HG02943 (cell line): ENCODE measurements around the gene FHIT.

ENCODE experiments used
- ATAC-seq: cut with Tn5 transposase; IDR thresholded peaks from one replicate; pipeline ENCODE4 v1.9.1; 2021; ENCODE audit warnings: mild to moderate bottlenecking, low read depth, moderate library complexity; ENCODE audit not compliant: unreplicated experiment

The FHIT gene

DNA sequence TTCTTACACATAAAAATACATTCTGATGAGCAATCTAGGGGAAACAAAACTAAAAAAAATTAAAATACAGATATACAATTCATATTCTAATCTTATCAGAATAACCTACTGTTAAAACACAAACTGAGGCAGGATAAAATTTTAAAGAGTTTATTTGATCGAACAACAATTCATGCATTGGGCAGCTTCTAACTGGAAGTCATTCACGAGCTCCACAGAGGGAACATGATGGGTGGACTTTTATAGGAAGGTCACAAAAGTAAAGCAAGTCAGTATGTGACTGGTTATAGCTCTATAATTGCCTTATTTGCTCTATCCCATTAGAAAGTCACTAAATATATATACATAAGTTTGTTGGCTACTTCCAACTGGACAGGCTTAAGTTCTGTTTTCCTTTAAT, 1144.0 kb downstream of the FHIT start:
- no peak for ATAC-seq

DNA sequence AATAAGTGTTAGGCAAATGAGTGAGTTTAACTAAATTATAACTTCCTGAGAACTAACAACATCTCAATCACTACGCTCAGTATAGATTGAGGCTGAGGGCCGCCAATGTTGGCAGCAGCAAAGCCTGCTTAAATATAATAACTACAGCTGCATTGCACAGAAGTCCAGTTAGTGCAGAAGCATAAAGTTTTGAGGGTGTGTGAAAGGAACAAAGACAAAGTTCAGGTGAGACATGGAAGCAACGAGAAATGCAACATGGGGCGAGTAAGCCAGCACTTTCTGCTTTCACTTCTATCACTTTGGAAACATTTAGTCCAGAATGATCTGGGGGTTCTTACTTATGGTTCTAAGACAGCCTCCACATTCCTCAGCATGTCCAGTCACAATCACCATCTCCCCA, 1149.1 kb downstream of the FHIT start:
- ATAC-seq, result no peak

DNA sequence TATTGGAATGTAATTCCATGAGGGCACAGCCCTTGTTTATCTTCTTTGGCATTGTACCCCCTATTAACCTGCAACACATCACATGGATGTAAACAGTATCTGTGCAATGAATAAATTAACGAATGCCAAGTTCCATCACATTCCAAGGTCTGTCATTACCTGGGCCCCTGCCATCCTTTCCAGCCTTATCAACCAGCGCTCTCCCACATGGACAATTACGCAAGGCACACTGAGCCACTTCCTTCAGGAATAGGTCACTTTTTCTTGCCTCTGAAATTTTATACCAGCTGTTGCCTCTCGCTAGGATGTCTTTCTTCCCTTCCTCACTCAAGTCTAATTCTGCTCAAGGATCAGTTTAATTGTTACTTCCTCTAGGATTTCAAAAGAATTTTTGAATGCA, 1149.6 kb downstream of the FHIT start:
- ATAC-seq, result no peak

DNA sequence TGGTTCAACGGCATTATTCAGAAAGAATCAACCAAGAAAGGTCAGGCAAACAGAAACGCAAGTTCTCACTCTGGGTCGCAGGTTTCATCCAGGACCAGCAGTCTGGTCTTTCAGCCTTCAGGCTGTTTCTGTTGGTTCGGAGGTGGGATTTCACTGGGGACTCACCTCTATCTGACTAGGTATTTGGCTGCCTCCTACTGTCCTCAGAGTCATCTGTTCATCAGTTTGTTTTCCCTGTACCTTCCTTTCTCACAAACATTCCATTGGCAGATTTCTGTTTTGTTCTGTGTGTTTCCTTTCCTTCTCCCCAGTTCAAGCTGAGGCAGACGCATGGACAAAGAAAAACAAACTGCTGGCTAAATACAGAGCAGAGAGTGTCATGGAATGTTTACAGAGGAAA, 1154.8 kb downstream of the FHIT start:
- no peak for ATAC-seq

DNA sequence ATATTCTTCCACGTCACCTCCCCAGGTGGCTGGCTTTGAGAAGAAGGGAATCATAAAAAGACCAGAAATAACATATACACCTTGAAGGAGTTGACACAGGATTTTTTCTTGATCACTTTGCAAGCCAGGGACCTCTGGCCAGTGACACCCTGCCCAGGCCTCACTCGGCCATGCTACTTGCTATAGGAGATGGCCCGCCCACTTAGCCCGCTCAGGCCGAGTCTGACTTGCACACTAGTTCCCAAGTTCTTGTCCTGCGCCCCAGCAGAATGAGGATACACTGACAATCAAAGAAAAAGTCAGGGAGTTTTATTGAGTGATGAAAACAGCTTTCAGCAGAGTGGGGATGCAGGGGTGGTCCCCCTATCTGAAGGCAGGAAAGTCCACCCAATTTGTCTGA, 1155.3 kb downstream of the FHIT start:
- no peak for ATAC-seq

DNA sequence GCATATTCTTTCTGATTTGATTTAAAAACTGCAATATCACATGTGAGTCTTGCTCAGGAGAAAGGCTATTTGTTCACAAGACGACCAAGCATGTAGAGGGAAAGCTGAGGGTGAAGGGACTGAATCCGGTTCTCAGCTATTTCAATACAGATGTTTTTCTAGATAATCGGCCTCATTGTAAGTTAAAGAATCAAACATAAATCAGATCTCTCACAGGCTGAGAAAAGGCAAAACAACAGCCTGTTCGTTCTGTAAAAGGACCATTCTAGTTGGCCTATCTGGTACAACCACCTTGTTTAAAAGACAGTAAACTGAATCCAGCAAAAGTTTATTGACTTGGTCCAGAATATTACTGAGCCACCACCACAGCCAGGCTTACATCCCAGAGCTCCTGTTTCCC, 1155.7 kb downstream of the FHIT start:
- ATAC-seq, result no peak

DNA sequence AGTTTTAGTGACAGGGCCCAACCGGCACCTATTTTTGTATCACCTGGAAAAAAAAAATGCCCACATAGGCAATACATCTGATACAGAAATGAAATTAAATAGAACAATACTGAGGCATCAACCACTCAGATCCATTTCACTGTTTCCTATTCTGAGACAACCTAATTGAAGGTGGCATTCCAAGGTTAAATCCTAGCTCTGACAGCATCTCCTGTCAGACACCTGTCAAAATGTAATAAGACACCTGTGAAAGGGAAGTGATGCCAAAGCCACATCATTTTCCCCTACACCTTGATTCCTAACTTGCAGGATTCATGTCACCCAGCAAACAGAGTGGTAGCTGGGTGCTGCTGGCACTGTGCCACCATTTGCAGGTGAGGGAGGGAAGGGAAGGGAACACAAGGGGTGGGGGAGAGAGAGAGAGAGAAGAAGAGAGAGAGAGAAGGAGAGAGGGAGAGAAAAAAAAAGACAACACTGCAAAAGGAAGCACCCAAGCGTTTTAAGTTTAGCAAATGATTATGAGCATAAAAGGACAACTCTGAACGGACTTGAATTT, 1156.8 kb downstream of the FHIT start:
- ATAC-seq, result no peak

DNA sequence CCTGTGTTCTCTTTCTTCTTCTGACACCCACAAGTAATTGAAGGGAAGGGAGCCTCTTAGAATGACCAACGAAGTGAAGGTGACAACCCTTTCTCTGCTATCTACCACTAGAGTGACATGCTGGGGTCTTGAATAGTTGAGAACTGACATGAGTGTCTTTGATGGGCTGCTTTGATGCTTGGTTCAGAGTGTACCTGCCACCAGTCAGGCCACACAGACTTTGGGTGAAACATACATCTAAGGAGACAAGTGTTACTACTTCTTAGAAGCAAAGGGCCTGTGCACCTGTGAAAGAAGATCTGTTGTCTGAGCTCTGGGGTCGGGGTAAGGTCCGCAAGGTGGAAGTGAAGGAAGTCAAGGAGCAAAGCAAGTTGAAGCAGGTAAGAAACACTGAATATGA, 1160.7 kb downstream of the FHIT start:
- no peak for ATAC-seq

DNA sequence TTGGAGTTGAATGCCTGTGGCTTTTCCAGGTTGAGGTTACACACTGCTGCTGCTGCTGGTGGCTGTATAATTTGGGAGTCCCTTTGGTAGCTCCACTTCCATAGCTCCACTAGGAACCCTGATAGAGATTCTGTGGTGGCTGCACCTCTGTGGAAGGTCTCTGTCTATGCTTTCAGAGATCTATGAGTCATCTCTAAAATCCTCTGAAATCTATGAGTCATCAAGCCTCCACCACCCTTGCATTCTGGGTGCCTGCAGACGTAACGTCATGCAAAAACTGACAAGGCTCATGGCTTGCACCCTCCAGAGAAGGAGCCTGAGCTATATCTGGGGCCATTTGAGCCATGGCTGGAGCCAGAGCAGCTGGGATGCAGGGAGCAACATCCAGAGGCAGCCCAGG, 1164.4 kb downstream of the FHIT start:
- ATAC-seq, result no peak

DNA sequence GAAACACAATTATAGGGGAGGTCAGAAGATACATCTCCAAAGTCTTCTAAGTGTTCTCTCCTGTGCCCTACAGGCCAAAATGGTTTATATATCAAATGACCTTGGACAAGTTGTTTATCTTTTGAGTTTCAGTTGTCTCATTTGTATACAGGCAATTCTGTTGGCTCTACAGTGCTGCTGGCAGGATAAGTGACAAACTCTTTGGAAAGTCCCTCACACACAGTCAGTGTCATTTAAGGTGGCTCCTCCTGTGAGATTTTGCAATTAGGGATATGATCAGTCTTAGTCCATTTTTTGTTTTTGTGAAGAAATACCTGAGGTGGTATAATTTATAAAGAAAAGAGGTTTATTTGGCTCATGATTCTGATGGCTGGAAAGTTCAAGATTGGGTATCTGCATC, 1165.6 kb downstream of the FHIT start:
- no peak for ATAC-seq

DNA sequence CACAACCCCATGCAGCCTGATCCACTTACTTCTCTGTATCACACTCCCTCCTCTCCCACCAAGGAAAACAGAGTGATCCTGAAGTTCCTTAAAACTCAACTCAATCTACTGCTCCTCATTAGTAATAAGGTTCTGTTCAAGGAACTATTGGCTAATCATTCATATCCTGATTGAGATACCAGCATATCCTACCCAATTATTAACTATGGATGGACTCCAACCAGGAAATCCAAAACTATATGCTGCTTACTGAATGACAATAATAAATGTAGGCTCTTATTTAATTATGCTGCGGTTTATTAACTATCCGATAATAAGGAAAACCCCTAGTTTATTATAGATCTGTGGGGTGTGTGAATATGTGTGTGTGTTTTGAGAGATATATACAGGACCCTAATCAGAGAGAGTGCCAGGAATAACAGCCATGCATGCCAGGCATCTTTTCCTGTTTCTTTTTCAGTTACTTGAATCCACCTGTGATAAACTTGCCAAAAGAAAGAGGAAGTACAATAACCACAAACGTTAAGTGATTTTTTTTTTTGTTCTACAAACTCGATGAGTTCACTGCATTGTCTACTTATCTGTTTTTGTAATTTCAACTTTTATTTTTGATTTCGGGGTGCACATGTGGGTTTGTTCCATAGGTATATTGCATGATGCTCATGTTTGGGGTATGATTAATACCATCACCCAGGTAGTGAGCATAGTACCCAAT, 1169.7 kb downstream of the FHIT start:
- ATAC-seq, result no peak

DNA sequence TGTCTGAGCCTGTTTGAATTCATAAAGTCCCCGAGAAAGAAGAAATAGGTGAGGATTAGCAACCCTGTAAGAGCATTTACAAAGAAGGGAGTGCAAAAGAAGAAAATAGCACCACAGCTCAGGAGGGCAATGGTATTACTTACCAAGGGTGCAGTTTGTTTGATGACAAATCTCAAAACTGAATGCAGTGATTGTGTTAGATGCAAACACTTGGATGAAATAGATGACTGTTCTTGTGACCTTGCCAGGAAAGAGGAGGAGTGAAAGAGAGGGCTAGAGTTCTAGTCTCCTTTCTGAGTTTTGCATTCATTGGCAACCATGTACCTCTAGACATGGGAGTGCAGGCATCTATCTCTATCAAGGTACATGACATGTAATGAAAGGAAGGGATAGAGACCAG, 1170.6 kb downstream of the FHIT start:
- no peak for ATAC-seq

DNA sequence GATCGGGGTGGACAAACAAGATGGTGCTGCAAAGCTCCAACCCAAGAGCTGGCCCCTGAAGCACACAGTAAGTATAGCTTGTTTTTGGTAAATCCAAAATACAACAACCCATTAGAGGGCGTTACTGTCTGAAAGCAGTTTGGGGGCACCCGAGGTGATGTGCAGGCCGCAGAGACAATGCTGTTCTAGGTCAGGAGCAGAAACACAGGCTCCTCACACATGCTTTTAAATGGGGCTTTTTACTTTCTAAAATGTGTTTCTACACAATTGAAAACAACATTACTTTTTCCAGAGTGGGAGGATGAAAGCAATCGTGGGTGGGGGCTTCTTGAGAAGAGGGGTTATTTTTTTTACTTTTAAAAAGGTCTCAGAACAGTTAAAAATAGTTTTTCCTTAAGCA, 1172.2 kb downstream of the FHIT start:
- ATAC-seq, result no peak

DNA sequence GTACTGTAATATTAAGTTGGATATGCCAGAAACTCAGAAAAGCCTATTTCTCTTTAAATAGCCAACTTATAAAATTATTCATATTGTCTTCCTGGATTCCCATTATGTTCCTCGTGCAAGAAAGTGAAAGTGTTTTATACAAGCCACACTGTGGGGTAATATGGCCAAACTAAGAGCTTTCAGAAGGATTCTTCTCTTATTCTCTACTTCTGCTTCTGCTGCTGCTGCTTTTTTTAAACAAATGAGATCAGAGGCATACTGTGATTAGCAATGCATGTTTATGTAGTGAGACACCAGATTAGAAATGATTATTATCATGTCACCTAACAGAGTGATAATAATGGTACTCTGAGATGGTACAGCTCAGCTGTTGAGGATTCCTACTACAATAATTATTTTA, 1174.9 kb downstream of the FHIT start:
- no peak for ATAC-seq

DNA sequence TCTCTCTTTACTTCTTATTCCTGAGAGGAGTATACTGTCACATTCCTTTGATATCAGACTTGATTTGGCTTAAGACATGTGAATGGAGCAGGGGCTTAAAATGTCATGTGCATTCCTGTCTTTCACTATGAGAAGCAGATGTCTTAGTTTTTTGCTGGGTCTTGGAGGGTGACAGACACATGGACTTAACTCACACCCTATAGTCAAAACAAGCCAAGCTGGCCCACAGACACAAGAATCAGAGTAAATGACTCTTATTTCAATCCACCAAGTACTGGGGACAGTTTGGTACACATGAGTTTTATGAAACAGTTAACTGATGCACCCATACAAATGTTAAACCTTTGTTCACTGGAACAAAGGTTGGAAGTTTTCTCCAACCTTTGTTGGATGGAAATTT, 1177.3 kb downstream of the FHIT start:
- no peak for ATAC-seq

DNA sequence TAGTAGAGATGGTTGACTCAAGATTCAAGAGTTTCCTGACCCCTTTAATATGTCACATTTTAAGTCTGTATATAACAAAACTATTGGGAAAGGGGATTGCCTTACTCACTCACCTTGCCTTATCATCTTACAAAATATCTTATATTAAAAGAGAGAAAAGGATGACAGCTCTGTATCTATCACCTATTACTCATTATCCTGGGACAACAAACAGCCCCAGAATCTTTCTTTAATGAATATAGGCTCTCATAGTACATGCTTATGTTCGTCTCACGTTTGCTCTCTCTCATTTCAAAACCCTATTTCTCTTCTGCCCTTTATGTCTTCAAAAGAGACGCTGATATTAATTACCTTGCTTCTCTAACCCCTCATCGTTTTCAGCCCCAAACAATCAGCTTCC, 1178.0 kb downstream of the FHIT start:
- no peak for ATAC-seq

DNA sequence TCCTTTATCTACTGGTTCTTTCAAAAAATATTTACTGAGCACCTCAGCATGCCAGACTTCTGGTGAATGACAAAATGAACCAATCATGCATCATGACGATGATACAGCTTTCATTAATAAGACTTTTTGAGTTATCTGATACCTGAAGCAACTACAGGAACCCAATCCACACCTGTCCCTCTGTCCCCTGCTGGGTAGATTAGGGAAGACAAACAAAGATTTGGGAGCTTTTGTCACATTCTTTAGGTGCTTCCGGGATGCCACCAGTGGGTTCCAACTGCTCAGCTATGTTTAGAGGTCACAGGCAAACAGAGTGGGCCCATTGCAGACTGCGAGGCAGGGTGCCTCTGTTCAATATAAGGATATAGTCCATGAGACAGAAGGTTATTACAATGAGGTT, 1180.9 kb downstream of the FHIT start:
- no peak for ATAC-seq

DNA sequence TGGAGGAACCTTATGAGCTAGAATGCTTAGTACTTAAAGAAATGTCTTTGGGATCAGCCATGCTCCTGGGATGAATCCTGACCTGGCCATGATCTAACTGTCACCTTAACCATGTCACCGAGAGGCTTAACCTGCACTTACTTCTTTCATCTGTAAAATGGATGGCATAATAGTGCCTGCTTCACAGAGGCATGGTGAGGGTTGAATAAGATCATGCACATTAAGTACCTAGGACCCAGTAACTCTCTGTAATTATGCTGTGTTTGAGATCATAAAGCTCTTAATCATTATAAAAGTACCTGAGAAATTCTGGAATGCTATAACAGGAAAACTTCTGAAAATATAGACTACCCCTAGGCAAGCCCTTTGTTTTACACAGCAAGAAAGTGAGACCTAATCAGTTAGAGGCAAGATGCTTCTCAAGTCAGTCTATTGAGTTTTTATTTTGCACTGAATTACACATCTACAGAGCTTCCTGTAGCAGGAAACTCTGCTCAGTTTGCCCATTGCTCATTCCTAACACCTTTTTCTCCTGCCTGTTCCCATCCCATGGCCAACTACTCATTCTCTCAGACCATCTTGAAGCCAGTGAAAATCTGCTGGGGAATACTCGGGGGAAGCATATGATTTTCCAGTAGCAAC, 1185.9 kb downstream of the FHIT start:
- no peak for ATAC-seq

DNA sequence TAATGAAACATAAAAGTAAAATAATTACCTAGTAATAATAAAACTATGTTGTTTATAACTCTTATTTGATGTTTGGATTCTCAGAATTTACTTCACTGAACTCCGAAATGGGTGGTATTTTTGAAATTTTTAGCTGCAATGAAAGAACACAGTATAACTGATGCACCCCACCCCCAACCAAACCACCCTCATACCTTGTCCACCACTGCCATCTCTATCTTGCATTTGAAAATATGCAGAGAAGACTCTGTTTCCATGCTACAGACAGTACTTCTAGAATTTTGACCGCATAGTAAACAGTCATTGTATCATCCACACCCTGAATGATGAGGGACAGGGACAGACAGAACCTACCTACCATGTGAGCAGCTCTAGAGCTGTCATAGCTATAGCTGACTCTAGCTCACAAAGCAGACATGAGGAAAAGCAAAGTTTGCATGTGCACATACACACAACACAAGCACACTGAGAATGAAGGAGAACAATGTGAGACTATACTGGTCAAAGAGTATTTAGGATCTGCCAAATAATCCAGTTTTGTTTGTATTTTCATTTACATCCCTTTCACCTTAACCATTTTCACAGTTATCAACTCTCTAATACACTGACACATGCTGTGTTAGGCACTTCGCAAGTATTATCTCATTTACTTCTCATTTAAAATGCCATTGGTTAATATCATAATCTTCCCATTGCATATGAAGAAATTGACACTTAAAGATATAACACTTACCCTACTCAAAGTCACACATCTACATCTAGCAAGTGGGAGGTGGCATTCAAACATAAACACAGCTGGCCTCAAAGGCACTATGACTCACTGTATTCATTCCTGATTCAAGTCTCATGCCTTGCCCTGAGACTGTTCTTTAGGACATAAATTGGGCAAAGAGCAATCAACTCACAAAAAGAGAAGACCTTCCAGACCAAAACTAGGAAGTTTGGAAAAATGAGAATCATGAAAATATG, 1186.8 kb downstream of the FHIT start:
- ATAC-seq, result no peak

DNA sequence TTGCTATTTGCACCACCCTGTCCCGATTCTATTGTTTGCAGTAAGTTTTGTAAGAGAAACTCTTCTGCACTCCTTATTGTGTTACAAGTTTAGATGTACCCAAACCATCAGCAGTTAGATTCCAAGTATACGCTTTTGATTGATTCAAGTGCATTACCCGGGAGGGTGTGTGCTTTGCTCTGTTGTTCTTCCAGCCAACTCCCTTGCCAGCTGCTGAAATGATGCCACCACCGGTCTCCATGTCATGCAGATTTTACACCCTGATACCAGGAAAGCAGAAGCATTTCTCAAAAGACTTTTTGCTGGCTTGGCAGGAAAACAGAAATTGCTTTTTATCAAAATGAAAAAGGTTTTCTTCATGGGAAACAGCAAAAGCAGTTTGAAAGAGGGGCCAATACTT, 1194.8 kb downstream of the FHIT start:
- ATAC-seq, result no peak

DNA sequence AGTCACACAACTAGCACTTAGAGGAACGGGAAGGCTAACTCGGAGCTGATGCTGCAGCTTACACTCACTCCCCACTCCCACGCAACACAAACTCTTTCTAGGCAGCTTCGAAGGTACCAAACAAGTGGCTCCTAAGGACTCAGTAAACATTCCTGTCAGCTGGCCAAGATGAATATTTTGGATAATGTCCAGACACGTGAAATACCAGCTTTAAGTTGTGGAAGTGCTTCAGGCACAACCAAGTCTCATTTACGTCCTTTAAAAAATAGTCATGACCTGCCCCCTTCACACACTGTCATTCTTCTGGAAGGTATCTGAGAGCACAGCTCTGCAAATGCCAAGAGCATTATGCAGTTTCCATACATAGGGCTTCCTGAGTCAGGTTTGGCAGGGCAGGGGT, 1195.5 kb downstream of the FHIT start:
- no peak for ATAC-seq
